NB4 (cell line): ENCODE measurements around the gene PAPSS1.
"Not testable (repeated sequence)": the region's sequence is repeated elsewhere in the genome, so short reads cannot be mapped to it uniquely, and the experiment has no call there.

ENCODE experiments used
- DNase-seq: peaks from one replicate; pipeline ENCODE4 v3.0.0; 2010; ENCODE audit warnings: low read depth
- H3K4me3 ChIP-seq: one replicate; pipeline ENCODE4 v1.5.1; 2011; ENCODE audit warnings: mild to moderate bottlenecking, low read depth, low read length, moderate library complexity
- CTCF ChIP-seq: IDR thresholded peaks from one replicate; pipeline ENCODE4 v1.5.1; 2012; ENCODE audit warnings: low read depth, low read length
- MAX ChIP-seq: IDR thresholded peaks from 2 replicates; pipeline ENCODE4 v1.6.1; 2011; ENCODE audit warnings: low read depth, low read length
- MYC ChIP-seq: IDR thresholded peaks from 2 replicates; pipeline ENCODE4 v1.6.1; 2011; ENCODE audit warnings: low read depth, low read length
- POLR2A ChIP-seq: IDR thresholded peaks from 2 replicates; pipeline ENCODE4 v1.6.1; 2011; ENCODE audit warnings: mild to moderate bottlenecking; ENCODE audit not compliant: insufficient read length; ENCODE audit errors: extremely low read depth

The PAPSS1 gene

GRCh38 chr4:107665001-107665400, 55.0 kb downstream of the PAPSS1 start:
- H3K4me3 ChIP-seq = no peak overlapping the region
- TF ChIP-seq CTCF (no peak), MAX (no peak), MYC (no peak), POLR2A (no peak)
- DNase-seq = no peak

- peak; percentile 62 for DNase-seq
- no peak for TF ChIP-seq CTCF
- TF ChIP-seq MYC = peak; percentile 48; the same call in 1 of the 2 replicates
- 0 out of 2 replicates have a peak, but pooled peaks have one; percentile 31 for TF ChIP-seq MAX
- no peak for TF ChIP-seq POLR2A
- no peak overlapping the region for H3K4me3 ChIP-seq
Observed at GRCh38 chr4:107658400-107659336, 61.4 kb downstream of the PAPSS1 start.

- TF ChIP-seq CTCF = no peak
- TF ChIP-seq MYC = no peak
- TF ChIP-seq MAX = no peak
- TF ChIP-seq POLR2A = no peak
- no peak overlapping the region for H3K4me3 ChIP-seq
- DNase-seq = no peak
Observed at GRCh38 chr4:107655289-107655688, 64.7 kb downstream of the PAPSS1 start.

GRCh38 chr4:107654694-107655093, 65.3 kb downstream of the PAPSS1 start:
- no peak for TF ChIP-seq CTCF
- no peak for TF ChIP-seq POLR2A
- no peak for TF ChIP-seq MYC
- no peak for TF ChIP-seq MAX
- no peak overlapping the region for H3K4me3 ChIP-seq
- no peak for DNase-seq

GRCh38 chr4:107651408-107651807, 68.6 kb downstream of the PAPSS1 start:
- H3K4me3 ChIP-seq, DNase-seq: not testable (repeated sequence)

GRCh38 chr4:107650251-107650650, 69.8 kb downstream of the PAPSS1 start:
- TF ChIP-seq MAX = no peak
- TF ChIP-seq CTCF = no peak
- TF ChIP-seq POLR2A = no peak
- TF ChIP-seq MYC = no peak
- DNase-seq = no peak
- H3K4me3 ChIP-seq = no peak overlapping the region
